Astrocyte (in vitro differentiated cells and primary cell): ENCODE results near the gene BTBD2.

ENCODE experiments used
- EZH2 ChIP-seq: IDR thresholded peaks from 2 replicates; pipeline ENCODE4 v1.6.1; 2012; ENCODE audit warnings: mild to moderate bottlenecking, low read length, inconsistent platforms; ENCODE audit not compliant: insufficient read depth
- TF ChIP-seq, protein P1 (sequence below): IDR thresholded peaks from 2 replicates; pipeline ENCODE4 v1.5.1; 2011; ENCODE audit warnings: low read depth, mild to moderate bottlenecking, inconsistent platforms, low read length, moderate library complexity; ENCODE audit not compliant: insufficient read depth

DNA sequence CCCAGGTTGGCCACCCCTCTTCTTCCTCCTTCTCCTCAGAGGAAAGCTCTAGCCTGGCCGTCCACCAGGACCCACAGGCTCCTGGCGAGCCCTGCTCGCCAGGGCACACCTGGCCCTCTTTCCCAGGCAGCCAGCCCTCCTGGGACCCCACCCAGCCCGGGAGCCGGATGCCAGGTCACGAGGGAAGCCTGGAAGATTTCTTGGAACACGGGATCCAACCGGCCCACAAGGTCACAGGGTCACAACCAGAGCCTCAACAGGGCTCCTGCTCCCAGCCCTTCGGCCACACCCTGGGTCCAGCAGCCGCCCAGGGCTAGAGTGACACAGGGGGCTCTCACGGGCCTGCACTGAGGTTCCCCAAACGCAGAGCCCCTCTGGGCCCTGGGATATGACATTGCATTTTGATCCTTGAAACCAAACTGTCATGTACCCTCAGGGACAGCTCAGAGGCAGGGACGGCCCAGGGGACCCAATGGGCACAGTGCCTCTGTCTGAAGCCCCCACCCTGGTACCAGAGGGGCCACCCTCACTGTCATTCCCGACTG lies 30.1 kb upstream of the BTBD2 start:
- TF ChIP-seq, protein P1, sequence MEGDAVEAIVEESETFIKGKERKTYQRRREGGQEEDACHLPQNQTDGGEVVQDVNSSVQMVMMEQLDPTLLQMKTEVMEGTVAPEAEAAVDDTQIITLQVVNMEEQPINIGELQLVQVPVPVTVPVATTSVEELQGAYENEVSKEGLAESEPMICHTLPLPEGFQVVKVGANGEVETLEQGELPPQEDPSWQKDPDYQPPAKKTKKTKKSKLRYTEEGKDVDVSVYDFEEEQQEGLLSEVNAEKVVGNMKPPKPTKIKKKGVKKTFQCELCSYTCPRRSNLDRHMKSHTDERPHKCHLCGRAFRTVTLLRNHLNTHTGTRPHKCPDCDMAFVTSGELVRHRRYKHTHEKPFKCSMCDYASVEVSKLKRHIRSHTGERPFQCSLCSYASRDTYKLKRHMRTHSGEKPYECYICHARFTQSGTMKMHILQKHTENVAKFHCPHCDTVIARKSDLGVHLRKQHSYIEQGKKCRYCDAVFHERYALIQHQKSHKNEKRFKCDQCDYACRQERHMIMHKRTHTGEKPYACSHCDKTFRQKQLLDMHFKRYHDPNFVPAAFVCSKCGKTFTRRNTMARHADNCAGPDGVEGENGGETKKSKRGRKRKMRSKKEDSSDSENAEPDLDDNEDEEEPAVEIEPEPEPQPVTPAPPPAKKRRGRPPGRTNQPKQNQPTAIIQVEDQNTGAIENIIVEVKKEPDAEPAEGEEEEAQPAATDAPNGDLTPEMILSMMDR: no peak
- no peak for TF ChIP-seq EZH2
